GM04504 (cell line): ENCODE data around the gene EGFL7.
"Not testable (repeated sequence)": the region's sequence is repeated elsewhere in the genome, so short reads cannot be mapped to it uniquely, and the experiment has no call there.

Source experiments
- DNase-seq: peaks from one replicate; pipeline ENCODE4 v3.0.0-alpha.2; 2012; ENCODE audit warnings: low read depth

Gene EGFL7

DNA sequence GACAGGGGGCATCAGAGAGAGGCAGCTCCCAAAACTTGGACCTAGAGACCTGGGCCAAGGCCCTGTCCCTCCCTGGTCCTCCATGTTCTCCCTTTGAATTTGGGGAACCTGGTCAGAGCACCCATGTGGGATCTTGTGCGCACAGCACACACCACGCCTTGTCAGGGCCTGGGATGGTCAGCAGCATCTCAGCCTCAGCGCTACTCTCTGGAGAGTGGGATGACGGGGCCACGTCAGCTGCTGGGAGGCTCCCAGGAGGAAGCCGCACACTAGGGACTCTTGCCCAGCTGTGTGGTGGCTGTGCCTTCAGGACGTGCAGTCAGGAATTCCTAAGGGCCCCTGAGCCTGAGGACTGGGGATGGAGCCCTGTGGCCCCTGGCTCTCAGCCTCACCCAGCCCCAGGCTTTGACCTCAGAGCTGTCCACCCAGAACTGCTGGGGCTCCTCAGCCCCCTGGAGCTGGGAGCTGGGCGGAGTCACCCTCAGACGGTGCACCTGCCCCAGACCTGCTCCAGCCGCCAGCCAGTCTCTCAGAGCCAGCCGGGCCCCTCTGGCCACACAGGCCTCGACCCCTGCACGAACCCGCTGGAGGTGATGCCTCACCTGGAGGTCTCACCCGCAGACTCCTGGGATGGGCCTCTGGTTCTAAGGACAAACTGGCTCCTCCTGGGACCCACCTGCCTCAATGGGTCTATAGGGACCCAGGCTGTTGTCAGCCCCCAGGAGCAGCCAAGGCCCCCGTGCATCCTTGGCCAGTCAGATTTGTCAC lies 38.3 kb upstream of the EGFL7 start:
- no peak for DNase-seq

GRCh38 chr9:136625101-136626065 lies 37.3 kb upstream of the EGFL7 start:
- no peak for DNase-seq

DNA sequence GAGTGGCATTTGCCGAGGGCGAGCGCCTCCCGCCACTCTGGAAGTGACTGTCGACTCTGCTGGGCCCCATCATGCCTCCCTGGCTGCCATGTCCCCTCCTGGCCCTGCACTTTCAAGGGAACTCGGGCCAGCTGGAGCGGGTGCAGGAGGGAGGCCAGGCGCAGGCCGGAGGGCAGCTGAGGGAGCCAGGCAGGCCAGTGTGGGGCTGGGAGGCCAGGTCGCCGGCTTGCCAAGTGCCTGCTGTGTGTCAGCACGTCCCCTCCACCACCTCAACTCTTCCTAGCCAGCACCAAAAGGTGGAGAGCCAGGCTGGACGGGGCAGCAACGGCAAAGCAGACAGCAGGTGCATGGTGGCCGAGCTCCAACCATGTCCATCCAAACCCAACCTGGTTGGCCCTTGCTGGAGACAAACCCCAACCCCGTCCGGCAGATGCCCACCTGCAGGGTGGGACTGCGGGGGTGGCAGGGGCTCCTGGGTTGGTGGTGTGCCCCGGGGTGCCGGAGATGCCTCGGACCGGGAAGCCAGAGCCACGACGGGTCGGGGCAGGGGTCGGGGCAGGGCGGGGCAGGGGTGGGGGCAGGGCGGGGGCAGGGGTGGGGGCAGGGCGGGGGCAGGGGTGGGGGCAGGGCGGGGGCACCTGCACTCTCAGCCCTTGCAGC lies 36.5 kb upstream of the EGFL7 start:
- no peak for DNase-seq

- DNase-seq = no peak
These were observed 35.7 kb upstream of the EGFL7 start for GRCh38 chr9:136626740-136627642.

DNA sequence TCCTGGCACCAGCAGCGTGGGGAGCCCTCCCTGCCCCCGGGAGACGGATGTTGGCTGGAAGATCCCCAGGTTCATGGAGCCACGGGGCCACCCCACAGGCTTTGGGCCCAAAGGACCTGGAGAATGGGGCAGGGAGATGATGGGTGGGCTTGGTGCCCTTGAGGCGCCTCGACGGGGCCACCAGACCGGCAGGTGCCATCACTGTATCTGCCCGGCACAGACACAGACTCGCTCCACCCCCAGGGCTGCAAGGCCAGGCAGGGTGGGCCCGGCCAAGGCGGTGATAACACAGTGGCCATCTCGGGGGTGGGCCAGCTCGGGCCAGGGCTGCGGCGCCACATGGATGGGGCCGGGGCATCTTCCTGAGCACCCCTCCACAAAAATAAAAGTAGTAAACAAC lies 35.0 kb upstream of the EGFL7 start:
- DNase-seq = no peak

- no peak for DNase-seq
These were observed 34.4 kb upstream of the EGFL7 start for GRCh38 chr9:136628268-136628667.

GRCh38 chr9:136629001-136629878 lies 33.5 kb upstream of the EGFL7 start:
- DNase-seq = no peak

- DNase-seq = no peak
These were observed 32.6 kb upstream of the EGFL7 start for GRCh38 chr9:136629879-136630661.

GRCh38 chr9:136630662-136630992 lies 32.1 kb upstream of the EGFL7 start:
- DNase-seq = no peak

GRCh38 chr9:136631038-136632000 lies 31.4 kb upstream of the EGFL7 start:
- DNase-seq = peak; percentile 42

- not testable (repeated sequence) for DNase-seq
These were observed 30.6 kb upstream of the EGFL7 start for GRCh38 chr9:136632072-136632471.

GRCh38 chr9:136632491-136633106 lies 30.1 kb upstream of the EGFL7 start:
- not testable (repeated sequence) for DNase-seq

GRCh38 chr9:136634904-136635303 lies 27.8 kb upstream of the EGFL7 start:
- DNase-seq = no peak

DNA sequence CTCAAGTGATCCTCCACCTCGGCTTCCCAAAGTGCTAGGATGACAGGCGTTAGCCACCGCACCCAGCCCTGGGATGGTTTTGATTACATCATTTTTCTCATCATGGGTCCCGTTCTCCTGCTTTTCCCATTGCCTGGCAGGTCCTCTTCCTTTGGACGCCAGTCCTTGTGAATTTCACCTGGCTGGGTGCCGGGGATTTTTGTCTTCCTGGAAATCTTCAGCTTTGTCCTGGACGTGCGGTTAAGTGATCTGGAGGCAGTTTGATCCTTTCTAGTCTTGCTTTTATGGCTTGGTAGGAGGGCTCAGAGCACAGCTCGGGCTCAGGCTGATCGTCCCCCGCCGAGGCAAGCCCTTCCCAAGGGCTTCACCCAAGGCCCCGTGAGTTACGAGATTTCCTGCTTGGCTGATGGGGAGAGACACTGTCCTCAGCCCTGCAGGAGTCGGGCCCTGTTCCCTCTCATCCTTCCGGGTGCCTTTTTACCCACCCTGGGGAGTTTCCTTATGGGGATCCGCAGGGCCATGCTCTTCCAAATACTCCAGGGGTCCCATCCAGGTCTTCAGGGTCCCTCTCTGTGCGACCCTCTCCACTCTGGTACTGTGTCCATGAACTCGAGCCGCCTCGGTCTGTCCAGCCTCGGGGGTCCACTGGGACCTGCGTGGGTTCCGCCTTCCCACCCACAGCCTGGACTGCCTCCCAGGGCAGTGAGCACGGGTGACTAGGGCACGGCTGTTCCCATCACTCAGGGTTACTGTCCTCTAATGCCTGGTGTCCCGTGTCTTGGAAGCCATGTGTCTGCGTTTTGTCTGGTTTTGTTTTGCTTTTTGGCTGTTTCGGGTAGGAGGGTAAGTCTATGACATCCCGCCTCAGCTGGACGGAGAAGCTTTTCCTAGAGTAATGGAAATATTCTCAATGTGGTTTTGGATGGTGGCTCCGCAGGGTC lies 22.3 kb upstream of the EGFL7 start:
- no peak for DNase-seq

- no peak for DNase-seq
These were observed 20.2 kb upstream of the EGFL7 start for GRCh38 chr9:136642439-136642921.

DNA sequence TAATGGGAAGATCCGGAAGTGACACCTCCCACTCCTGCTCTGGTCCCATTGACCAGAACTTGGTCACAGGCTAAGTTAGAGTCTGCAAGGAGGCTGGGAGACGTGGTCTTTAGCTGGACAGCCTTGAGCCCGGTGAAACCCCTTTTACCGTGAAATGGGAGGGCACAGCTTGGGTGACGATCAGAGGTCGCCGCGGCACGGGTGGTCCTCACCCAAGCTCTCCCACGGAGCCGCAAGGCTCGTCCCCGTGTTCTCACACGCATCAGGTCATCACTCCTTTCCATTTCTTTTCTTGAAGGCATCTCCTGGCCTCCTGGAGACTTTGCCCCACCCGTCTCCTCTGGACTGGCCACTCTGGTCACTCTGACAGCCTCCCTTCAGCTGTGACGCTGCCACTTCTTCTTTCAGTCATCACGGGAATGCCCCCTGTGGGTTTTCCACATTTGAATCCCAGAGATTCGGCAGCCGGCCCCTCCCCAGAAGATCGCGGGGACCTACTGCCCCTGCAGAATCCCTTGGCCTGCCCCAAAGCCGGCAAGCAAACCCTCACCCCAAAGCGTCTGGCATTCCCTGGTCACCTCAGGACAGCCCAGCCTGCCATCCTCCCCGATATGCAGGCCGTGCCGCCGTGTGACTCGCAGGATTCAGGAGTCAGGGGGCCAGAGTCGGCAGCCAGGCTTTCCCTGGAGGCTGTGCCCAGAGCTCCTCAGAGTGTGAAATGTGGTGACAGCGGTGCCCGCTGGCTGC lies 18.9 kb upstream of the EGFL7 start:
- DNase-seq = no peak
